GM21515 (cell line): Measurements from ENCODE around the gene CDC34.

ENCODE experiments used
- ATAC-seq: cut with Tn5 transposase; IDR thresholded peaks from one replicate; pipeline ENCODE4 v1.9.1; 2021; ENCODE audit not compliant: unreplicated experiment

CDC34 gene

GRCh38 chr19:540867-541637 is 9.5 kb downstream of the CDC34 start:
- no peak for ATAC-seq

GRCh38 chr19:541699-542098 is 10.1 kb downstream of the CDC34 start:
- ATAC-seq = no peak

- ATAC-seq = no peak
Measured at GRCh38 chr19:542173-542866, 10.8 kb downstream of the CDC34 start.

- ATAC-seq = no peak
Measured at GRCh38 chr19:543910-544608, 12.5 kb downstream of the CDC34 start, which contains the start of gene GZMM. Gene GZMM, plus strand, starts transcription at chr19:544053. Its CDS starts 19 bp downstream, at chr19:544072.

- no peak for ATAC-seq
Measured at GRCh38 chr19:547117-547516, 15.6 kb downstream of the CDC34 start.

GRCh38 chr19:547836-548720 is 16.5 kb downstream of the CDC34 start:
- no peak for ATAC-seq

GRCh38 chr19:548886-549830 is 17.6 kb downstream of the CDC34 start:
- no peak for ATAC-seq

- no peak for ATAC-seq
Measured at GRCh38 chr19:554817-555216, 23.3 kb downstream of the CDC34 start.

GRCh38 chr19:555474-555808 is 23.9 kb downstream of the CDC34 start:
- ATAC-seq = no peak

GRCh38 chr19:556611-557382 is 25.2 kb downstream of the CDC34 start:
- ATAC-seq = no peak

GRCh38 chr19:558770-559439 is 27.3 kb downstream of the CDC34 start:
- no peak for ATAC-seq

- ATAC-seq = no peak
Measured at GRCh38 chr19:560121-560520, 28.6 kb downstream of the CDC34 start.

GRCh38 chr19:566403-566802 is 34.8 kb downstream of the CDC34 start:
- no peak for ATAC-seq

- no peak for ATAC-seq
Measured at GRCh38 chr19:566844-567243, 35.3 kb downstream of the CDC34 start.

GRCh38 chr19:567296-567900 is 35.8 kb downstream of the CDC34 start:
- ATAC-seq = no peak

- ATAC-seq = no peak
Measured at GRCh38 chr19:570251-570686, 38.7 kb downstream of the CDC34 start.

- no peak for ATAC-seq
Measured at GRCh38 chr19:570937-571565, 39.5 kb downstream of the CDC34 start.

- no peak for ATAC-seq
Measured at GRCh38 chr19:571566-571974, 40.0 kb downstream of the CDC34 start.
